H1 (cell line): Measurements from ENCODE around the gene ZNF593.

Source experiments
- EZH2 ChIP-seq: fragments of 200-600 bp; sonication (generic); IDR thresholded peaks from 2 replicates; pipeline ENCODE4 v1.7.1; 2012; ENCODE audit warnings: low read depth, mild to moderate bottlenecking, moderate library complexity, low read length, inconsistent platforms; ENCODE audit not compliant: severe bottlenecking
- POLR2A ChIP-seq, 2 experiments: IDR thresholded peaks; 1 replicate in 1 of 2; 2 replicates in 1 of 2; pipeline ENCODE4 v1.6.1; 2011; ENCODE audit warnings: low read depth in 2 of 2, low read length in 2 of 2, mild to moderate bottlenecking in 2 of 2; ENCODE audit errors: control extremely low read depth in 1 of 2

DNA sequence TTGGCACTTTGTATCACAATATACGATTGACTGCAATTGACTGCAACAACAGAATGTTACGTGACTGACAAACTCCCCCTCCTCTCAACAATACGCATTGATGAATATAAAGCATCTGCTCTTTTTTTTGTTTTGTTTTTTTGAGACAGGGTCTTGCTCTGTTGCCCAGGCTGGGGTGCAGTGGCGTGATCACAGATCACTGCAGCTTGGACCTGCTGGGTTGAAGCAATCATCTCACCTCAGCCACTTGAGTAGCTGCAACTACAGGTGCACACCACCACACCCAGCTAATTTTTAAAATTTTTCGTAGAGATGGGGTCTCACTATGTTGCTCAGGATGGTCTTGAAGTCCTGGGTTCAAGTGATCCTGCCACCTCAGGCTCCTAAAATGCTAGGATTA is 43.0 kb downstream of the ZNF593 start:
- TF ChIP-seq POLR2A (IDR thresholded peaks at IDR 0.05; ENCODE audit: control extremely low read depth in 1 of 2, low read depth in 2 of 2, low read length in 2 of 2) = no peak
- no peak for TF ChIP-seq EZH2
